ENCODE results near the gene MED12.

MED12 gene

GRCh38 chrX:71181910-71182799 lies 63.8 kb downstream of the MED12 start:
- peak; percentile 87 for DNase-seq (ENCODE audit: low spot score)
- Histone ChIP-seq H2BK5ac (ENCODE audit: low read length) (peak overlapping the region; percentile 71), H3K23ac (ENCODE audit: low read depth, low read length, poor library complexity) (no peak overlapping the region), H4K91ac (ENCODE audit: low read depth, low read length, poor library complexity) (no peak overlapping the region), H3K4me1 (ENCODE audit: control insufficient read depth in 2 of 2, insufficient read depth in 1 of 2, low read depth in 1 of 2, low read length in 2 of 2) (peaks cover 10 to 11% of the 10 kb centered on the region in 2 donors), H4K8ac (ENCODE audit: low read depth, low read length) (no peak overlapping the region), H3K9me3 (replicated peaks in 1 of 2; ENCODE audit: control insufficient read depth in 2 of 2, insufficient read depth in 1 of 2, low read depth in 1 of 2, low read length in 2 of 2) (no peaks in the 10 kb centered on the region), H2AK5ac (ENCODE audit: low read depth, low read length) (no peak overlapping the region), H2BK12ac (ENCODE audit: low read length) (no peak overlapping the region), H2BK120ac (ENCODE audit: low read depth, low read length) (no peak overlapping the region), H3K36me3 (replicated peaks in 1 of 2; ENCODE audit: control insufficient read depth in 2 of 2, insufficient read depth in 2 of 2, low read length in 2 of 2) (no peaks in the 10 kb centered on the region), H2AFZ (ENCODE audit: low read length) (peak overlapping the region; percentile 55), H3K79me1 (ENCODE audit: low read depth, low read length) (no peaks in the 10 kb centered on the region), H3K27me3 (ENCODE audit: control insufficient read depth in 3 of 3, insufficient read depth in 3 of 3, low read depth in 1 of 3, low read length in 3 of 3) (no peaks in the 10 kb centered on the region), H3K9ac (ENCODE audit: low read depth, low read length, poor library complexity) (no peak overlapping the region), H2BK15ac (ENCODE audit: low read length) (no peak overlapping the region), H3K4ac (ENCODE audit: low read length) (no peak overlapping the region), H3K4me3 (ENCODE audit: low read length in 2 of 2) (peak overlapping the region; percentile 44 to 74), H3K4me2 (ENCODE audit: insufficient read depth, low read length, poor library complexity, severe bottlenecking) (peak overlapping the region; percentile 31), H3K27ac (replicated peaks; ENCODE audit: low read length) (peak overlapping the region; percentile 90), H3K14ac (ENCODE audit: low read length) (no peak overlapping the region), H3K18ac (ENCODE audit: low read length) (peak overlapping the region; percentile 55)
- WGBS, 2 donors (ENCODE audit: extremely low coverage in 2 of 2, insufficient read length in 2 of 2, insufficient replicate concordance in 1 of 2): no CpG with 5 or more reads among the region's 42 CpGs

- H3K23ac ChIP-seq (ENCODE audit: low read depth, low read length, poor library complexity): no peak overlapping the region
- peak overlapping the region; percentile 90 for H3K27ac ChIP-seq (replicated peaks; ENCODE audit: low read length)
- no peak overlapping the region for H3K4me2 ChIP-seq (ENCODE audit: insufficient read depth, low read length, poor library complexity, severe bottlenecking)
Observed at GRCh38 chrX:71182871-71183270, 64.5 kb downstream of the MED12 start.

GRCh38 chrX:71183341-71183740 lies 64.9 kb downstream of the MED12 start:
- Histone ChIP-seq H2BK120ac (ENCODE audit: low read depth, low read length) (no peak overlapping the region), H3K27me3 (ENCODE audit: control insufficient read depth in 3 of 3, insufficient read depth in 3 of 3, low read depth in 1 of 3, low read length in 3 of 3) (no peaks in the 10 kb centered on the region), H3K27ac (replicated peaks; ENCODE audit: low read length) (peak overlapping the region; percentile 90), H3K79me1 (ENCODE audit: low read depth, low read length) (no peaks in the 10 kb centered on the region), H3K9me3 (replicated peaks in 1 of 2; ENCODE audit: control insufficient read depth in 2 of 2, insufficient read depth in 1 of 2, low read depth in 1 of 2, low read length in 2 of 2) (no peaks in the 10 kb centered on the region), H4K8ac (ENCODE audit: low read depth, low read length) (no peak overlapping the region), H3K4me1 (ENCODE audit: control insufficient read depth in 2 of 2, insufficient read depth in 1 of 2, low read depth in 1 of 2, low read length in 2 of 2) (peaks cover 10 to 11% of the 10 kb centered on the region in 2 donors), H3K4me3 (ENCODE audit: low read length in 2 of 2) (peak overlapping the region in 1 of 2 donors; percentile 44), H3K18ac (ENCODE audit: low read length) (no peak overlapping the region), H3K36me3 (replicated peaks in 1 of 2; ENCODE audit: control insufficient read depth in 2 of 2, insufficient read depth in 2 of 2, low read length in 2 of 2) (no peaks in the 10 kb centered on the region), H4K91ac (ENCODE audit: low read depth, low read length, poor library complexity) (no peak overlapping the region), H3K23ac (ENCODE audit: low read depth, low read length, poor library complexity) (no peak overlapping the region), H3K9ac (ENCODE audit: low read depth, low read length, poor library complexity) (no peak overlapping the region), H2AK5ac (ENCODE audit: low read depth, low read length) (no peak overlapping the region), H3K14ac (ENCODE audit: low read length) (no peak overlapping the region), H3K4ac (ENCODE audit: low read length) (no peak overlapping the region), H2BK12ac (ENCODE audit: low read length) (no peak overlapping the region), H2AFZ (ENCODE audit: low read length) (peak overlapping the region; percentile 41), H2BK5ac (ENCODE audit: low read length) (no peak overlapping the region), H2BK15ac (ENCODE audit: low read length) (no peak overlapping the region), H3K4me2 (ENCODE audit: insufficient read depth, low read length, poor library complexity, severe bottlenecking) (no peak overlapping the region)
- DNase-seq (ENCODE audit: low spot score): peak; percentile 14
- WGBS, 2 donors (ENCODE audit: extremely low coverage in 2 of 2, insufficient read length in 2 of 2, insufficient replicate concordance in 1 of 2): no CpG with 5 or more reads among the region's 6 CpGs

More at GRCh38 chrX:71182871-71183270, 64.5 kb downstream of the MED12 start:
- Histone ChIP-seq H2BK120ac (ENCODE audit: low read depth, low read length) (no peak overlapping the region), H2BK15ac (ENCODE audit: low read length) (no peak overlapping the region), H3K9me3 (replicated peaks in 1 of 2; ENCODE audit: control insufficient read depth in 2 of 2, insufficient read depth in 1 of 2, low read depth in 1 of 2, low read length in 2 of 2) (no peaks in the 10 kb centered on the region), H4K8ac (ENCODE audit: low read depth, low read length) (no peak overlapping the region), H3K18ac (ENCODE audit: low read length) (no peak overlapping the region), H2BK12ac (ENCODE audit: low read length) (no peak overlapping the region), H2AK5ac (ENCODE audit: low read depth, low read length) (no peak overlapping the region), H2BK5ac (ENCODE audit: low read length) (no peak overlapping the region), H3K9ac (ENCODE audit: low read depth, low read length, poor library complexity) (no peak overlapping the region), H3K14ac (ENCODE audit: low read length) (no peak overlapping the region), H3K4me1 (ENCODE audit: control insufficient read depth in 2 of 2, insufficient read depth in 1 of 2, low read depth in 1 of 2, low read length in 2 of 2) (peaks cover 10 to 11% of the 10 kb centered on the region in 2 donors), H3K27me3 (ENCODE audit: control insufficient read depth in 3 of 3, insufficient read depth in 3 of 3, low read depth in 1 of 3, low read length in 3 of 3) (no peaks in the 10 kb centered on the region), H3K79me1 (ENCODE audit: low read depth, low read length) (no peaks in the 10 kb centered on the region), H3K4me3 (ENCODE audit: low read length in 2 of 2) (peak overlapping the region in 1 of 2 donors; percentile 44), H2AFZ (ENCODE audit: low read length) (peak overlapping the region; percentile 55), H3K4ac (ENCODE audit: low read length) (no peak overlapping the region), H4K91ac (ENCODE audit: low read depth, low read length, poor library complexity) (no peak overlapping the region), H3K36me3 (replicated peaks in 1 of 2; ENCODE audit: control insufficient read depth in 2 of 2, insufficient read depth in 2 of 2, low read length in 2 of 2) (no peaks in the 10 kb centered on the region)
- WGBS, 2 donors (ENCODE audit: extremely low coverage in 2 of 2, insufficient read length in 2 of 2, insufficient replicate concordance in 1 of 2): no CpG with 5 or more reads among the region's 2 CpGs
- no peak for DNase-seq (ENCODE audit: low spot score)

GRCh38 chrX:71184092-71184491 lies 65.7 kb downstream of the MED12 start:
- H2BK12ac ChIP-seq (ENCODE audit: low read length): no peak overlapping the region
- no CpG with 5 or more reads among the region's 5 CpGs for whole genome bisulfite sequencing, 2 donors (ENCODE audit: extremely low coverage in 2 of 2, insufficient read length in 2 of 2, insufficient replicate concordance in 1 of 2)
- no peak overlapping the region for H3K18ac ChIP-seq (ENCODE audit: low read length)
- no peaks in the 10 kb centered on the region for H3K79me1 ChIP-seq (ENCODE audit: low read depth, low read length)
- H3K9me3 ChIP-seq (replicated peaks in 1 of 2; ENCODE audit: control insufficient read depth in 2 of 2, insufficient read depth in 1 of 2, low read depth in 1 of 2, low read length in 2 of 2): no peaks in the 10 kb centered on the region
- no peak overlapping the region for H3K14ac ChIP-seq (ENCODE audit: low read length)
- DNase-seq (ENCODE audit: low spot score): no peak
- no peak overlapping the region for H2BK15ac ChIP-seq (ENCODE audit: low read length)
- no peak overlapping the region for H3K4me3 ChIP-seq (ENCODE audit: low read length in 2 of 2)
- no peak overlapping the region for H2AK5ac ChIP-seq (ENCODE audit: low read depth, low read length)
- H3K9ac ChIP-seq (ENCODE audit: low read depth, low read length, poor library complexity): no peak overlapping the region
- H2BK120ac ChIP-seq (ENCODE audit: low read depth, low read length): no peak overlapping the region
- no peak overlapping the region for H3K4me2 ChIP-seq (ENCODE audit: insufficient read depth, low read length, poor library complexity, severe bottlenecking)
- no peak overlapping the region for H2AFZ ChIP-seq (ENCODE audit: low read length)
- no peak overlapping the region for H4K8ac ChIP-seq (ENCODE audit: low read depth, low read length)
- H4K91ac ChIP-seq (ENCODE audit: low read depth, low read length, poor library complexity): no peak overlapping the region
- H3K4me1 ChIP-seq (ENCODE audit: control insufficient read depth in 2 of 2, insufficient read depth in 1 of 2, low read depth in 1 of 2, low read length in 2 of 2): peaks cover 10 to 11% of the 10 kb centered on the region in 2 donors
- H3K23ac ChIP-seq (ENCODE audit: low read depth, low read length, poor library complexity): no peak overlapping the region
- peak overlapping the region; percentile 90 for H3K27ac ChIP-seq (replicated peaks; ENCODE audit: low read length)
- H3K27me3 ChIP-seq (ENCODE audit: control insufficient read depth in 3 of 3, insufficient read depth in 3 of 3, low read depth in 1 of 3, low read length in 3 of 3): no peaks in the 10 kb centered on the region
- no peak overlapping the region for H2BK5ac ChIP-seq (ENCODE audit: low read length)
- no peaks in the 10 kb centered on the region for H3K36me3 ChIP-seq (replicated peaks in 1 of 2; ENCODE audit: control insufficient read depth in 2 of 2, insufficient read depth in 2 of 2, low read length in 2 of 2)
- no peak overlapping the region for H3K4ac ChIP-seq (ENCODE audit: low read length)
